Lower leg skin (tissue), 4 donors: Measurements from ENCODE around the gene FOXP1. TPM values are rescaled to one million over a fixed set of nuclear protein-coding genes. Genes with fewer than 3 reads are reported as not detected.
A peak's percentile ranks its signal among the peaks of the same experiment; 100 is the strongest.

Experiments
- DNase-seq, 2 donors: peaks; one replicate each; pipeline ENCODE4 v3.0.0-alpha.2; 2019; ENCODE audit warnings: low spot score in 2 of 2
- H3K4me3 ChIP-seq: fragments of 200-600 bp; sonication (generic); 2 replicates; pipeline ENCODE4 v1.5.1; 2017; ENCODE audit warnings: mild to moderate bottlenecking, low read depth; ENCODE audit not compliant: poor library complexity, severe bottlenecking
- POLR2A ChIP-seq, 2 donors: fragments of 450-650 bp; IDR thresholded peaks; one replicate each; pipeline ENCODE4 v1.6.1; 2016 to 2017; ENCODE audit warnings: antibody characterized with exemption in 2 of 2, mild to moderate bottlenecking in 1 of 2, moderate library complexity in 1 of 2
- WGBS, 2 donors: methylation state at CpG; one replicate each; pipeline ENCODE4 v1.1.5; 2018; 5-methylcytosine and 5-hydroxymethylcytosine counted together
- intact Hi-C: fragments of 100-400 bp; cut with DNase I; formaldehyde crosslinking; loops from one replicate; pipeline ENCODE4 v1.15.0; 2023; ENCODE audit warnings: low total_unique reads
- total RNA-seq, 4 donors: library from RNA; depleted of rRNA; stranded (reverse); fragments of >200 nt; gene quantifications; one replicate each; pipeline ENCODE4 v1.1.0, GENCODE V29; 2016
- TF ChIP-seq, protein P1 (sequence below), 3 donors: fragments of 450-650 bp; IDR thresholded peaks; one replicate each; pipeline ENCODE4 v1.5.1; 2016; ENCODE audit warnings: antibody characterized with exemption in 3 of 3, mild to moderate bottlenecking in 3 of 3, moderate library complexity in 2 of 3

Gene FOXP1
- total RNA-seq, 4 donors from 2014 or later, result 46.6 to 66.6 (median 55.2) TPM

DNA sequence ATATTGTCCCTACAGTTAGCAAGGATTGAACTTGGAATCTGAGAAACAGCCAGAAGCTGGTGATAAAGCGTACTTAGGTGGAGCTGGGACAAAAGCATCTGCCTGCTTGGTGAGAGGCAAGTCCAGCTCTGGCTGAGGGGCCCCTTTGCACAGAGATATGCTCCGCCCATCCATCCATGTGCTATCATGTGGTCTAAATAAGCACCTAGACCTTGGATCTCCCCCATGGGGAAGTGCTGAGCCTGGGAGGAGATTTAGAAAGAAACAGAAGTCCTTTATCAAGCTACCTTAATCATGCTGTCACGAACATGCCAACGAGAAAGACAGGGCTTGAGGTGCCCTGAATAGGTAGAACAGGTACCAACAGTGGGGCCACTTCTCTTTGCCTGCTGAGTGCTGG lies 369.5 kb downstream of the FOXP1 start:
- DNase-seq, result no peak
- WGBS, 2 donors, result 80 to 95% methylated on average over 4 of the region's 4 CpGs
- no peak overlapping the region for H3K4me3 ChIP-seq
- intact Hi-C loops, result no loop called here
- no peak for TF ChIP-seq POLR2A (IDR thresholded peaks at IDR 0.05)
- TF ChIP-seq, protein P1, sequence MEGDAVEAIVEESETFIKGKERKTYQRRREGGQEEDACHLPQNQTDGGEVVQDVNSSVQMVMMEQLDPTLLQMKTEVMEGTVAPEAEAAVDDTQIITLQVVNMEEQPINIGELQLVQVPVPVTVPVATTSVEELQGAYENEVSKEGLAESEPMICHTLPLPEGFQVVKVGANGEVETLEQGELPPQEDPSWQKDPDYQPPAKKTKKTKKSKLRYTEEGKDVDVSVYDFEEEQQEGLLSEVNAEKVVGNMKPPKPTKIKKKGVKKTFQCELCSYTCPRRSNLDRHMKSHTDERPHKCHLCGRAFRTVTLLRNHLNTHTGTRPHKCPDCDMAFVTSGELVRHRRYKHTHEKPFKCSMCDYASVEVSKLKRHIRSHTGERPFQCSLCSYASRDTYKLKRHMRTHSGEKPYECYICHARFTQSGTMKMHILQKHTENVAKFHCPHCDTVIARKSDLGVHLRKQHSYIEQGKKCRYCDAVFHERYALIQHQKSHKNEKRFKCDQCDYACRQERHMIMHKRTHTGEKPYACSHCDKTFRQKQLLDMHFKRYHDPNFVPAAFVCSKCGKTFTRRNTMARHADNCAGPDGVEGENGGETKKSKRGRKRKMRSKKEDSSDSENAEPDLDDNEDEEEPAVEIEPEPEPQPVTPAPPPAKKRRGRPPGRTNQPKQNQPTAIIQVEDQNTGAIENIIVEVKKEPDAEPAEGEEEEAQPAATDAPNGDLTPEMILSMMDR (IDR thresholded peaks at IDR 0.05), result no peak

DNA sequence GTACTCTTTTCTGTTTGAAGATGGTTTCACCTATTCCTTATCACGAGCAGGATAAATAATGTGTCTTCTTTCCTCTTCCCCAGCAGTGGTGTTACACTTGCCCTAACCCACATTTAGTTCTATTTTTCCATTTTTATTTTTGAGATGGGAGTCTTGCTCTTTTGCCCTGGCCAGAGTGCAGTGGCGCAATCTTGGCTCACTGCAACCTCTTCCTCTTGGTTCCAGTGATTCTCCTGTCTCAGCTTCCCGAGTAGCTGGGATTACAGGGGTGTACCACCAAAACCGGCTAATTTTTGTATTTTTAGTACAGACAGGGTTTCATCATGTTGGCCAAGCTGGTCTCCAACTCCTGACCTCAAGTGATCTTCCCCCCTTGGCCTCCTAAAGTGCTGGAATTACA lies 372.4 kb downstream of the FOXP1 start:
- intact Hi-C loops, result no loop called here
- 85 to 88% methylated on average over 4 of the region's 4 CpGs for WGBS, 2 donors
- no peak for TF ChIP-seq POLR2A (IDR thresholded peaks at IDR 0.05)
- TF ChIP-seq, protein P1 (IDR thresholded peaks at IDR 0.05), result no peak
- no peak overlapping the region for H3K4me3 ChIP-seq
- DNase-seq, result peak in 1 of 2 donors; percentile 43

DNA sequence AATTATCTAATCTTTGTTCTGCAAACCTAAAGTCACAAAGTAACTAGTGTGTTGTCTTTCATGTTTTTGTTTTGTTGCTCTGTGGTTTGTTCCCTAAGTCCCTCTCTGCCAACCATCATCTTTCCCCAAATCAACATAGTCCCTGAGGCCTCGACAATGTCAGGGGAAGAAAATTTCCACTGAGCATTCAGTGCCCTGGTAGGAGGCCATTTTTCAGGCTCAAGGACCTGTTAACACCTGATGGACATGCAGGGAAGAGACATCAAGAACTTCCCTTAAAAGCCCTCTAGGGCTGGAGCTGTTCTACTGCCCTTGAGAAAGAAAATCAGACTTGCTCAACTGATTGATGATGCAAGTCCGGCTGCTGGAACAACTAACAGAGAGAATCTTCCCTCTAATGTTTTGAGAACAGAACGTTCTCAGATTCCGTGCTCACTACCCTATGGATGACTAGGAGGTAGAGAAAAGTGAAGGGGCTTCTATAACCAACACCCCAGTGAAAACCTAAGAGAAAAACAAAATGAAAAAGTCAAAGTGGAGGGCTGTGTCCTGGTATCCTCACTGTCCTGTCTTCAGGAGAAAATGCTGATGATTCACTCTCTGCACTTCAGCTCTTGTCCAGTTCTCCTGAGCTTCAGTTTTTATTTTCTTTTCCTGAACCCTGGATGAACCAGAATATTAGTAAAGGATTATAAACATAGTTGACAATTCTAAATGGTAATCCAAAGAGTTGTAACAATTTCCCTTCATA lies 373.1 kb downstream of the FOXP1 start:
- intact Hi-C loops, result no loop called here
- peak in 1 of 2 donors; percentile 77 for DNase-seq

DNA sequence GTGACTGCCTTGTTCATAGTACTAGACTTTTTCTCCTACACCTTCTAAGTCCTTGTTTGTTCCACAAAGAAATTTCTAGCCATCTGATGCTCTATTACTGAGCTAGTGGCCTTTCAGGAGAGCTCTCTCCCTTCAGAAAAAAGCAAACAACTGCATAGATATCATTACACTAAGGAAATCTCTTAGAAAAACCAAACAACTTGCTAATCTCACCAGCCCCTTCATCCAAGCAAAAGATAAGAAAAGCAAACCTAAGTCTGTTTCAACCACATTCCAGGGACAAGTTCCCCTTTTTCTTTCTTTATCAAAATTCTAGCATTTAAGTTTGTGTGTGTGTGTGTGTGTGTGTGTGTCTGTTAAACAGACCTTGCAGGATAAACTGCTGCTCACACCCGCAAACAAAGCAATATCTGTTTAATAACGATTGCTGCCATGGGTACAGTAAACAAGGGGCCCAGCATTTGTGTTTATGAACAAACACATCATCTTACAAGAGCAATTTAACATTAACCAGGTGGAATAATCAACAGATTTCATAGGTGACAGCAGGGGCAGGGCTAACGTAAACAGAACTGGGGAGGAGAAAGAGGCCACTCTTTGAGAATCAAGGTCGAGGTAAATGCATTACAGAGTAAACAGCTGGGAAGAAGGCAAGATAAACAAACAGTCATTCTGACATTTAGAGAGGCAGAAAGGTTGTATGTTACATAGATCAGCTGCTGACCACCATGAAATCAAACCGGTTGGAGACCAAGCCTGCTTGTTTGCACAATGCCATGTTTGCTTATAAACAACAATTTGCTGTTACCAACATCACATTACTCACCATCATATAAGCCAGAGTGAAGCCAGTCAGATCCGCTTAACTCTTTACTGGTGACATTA lies 375.1 kb downstream of the FOXP1 start:
- no peak overlapping the region for H3K4me3 ChIP-seq
- TF ChIP-seq, protein P1 (IDR thresholded peaks at IDR 0.05), result no peak
- TF ChIP-seq POLR2A (IDR thresholded peaks at IDR 0.05), result no peak
- intact Hi-C loops, result no loop called here
- WGBS, 2 donors, result 61 to 64% methylated on average over 6 of the region's 6 CpGs
- no peak for DNase-seq

More for the DNA sequence above, 373.1 kb downstream of the FOXP1 start:
- H3K4me3 ChIP-seq, result no peak overlapping the region
- WGBS, 2 donors, result 50 to 65% methylated on average over 4 of the region's 4 CpGs
- TF ChIP-seq, protein P1 (IDR thresholded peaks at IDR 0.05), result no peak
- TF ChIP-seq POLR2A (IDR thresholded peaks at IDR 0.05), result no peak

DNA sequence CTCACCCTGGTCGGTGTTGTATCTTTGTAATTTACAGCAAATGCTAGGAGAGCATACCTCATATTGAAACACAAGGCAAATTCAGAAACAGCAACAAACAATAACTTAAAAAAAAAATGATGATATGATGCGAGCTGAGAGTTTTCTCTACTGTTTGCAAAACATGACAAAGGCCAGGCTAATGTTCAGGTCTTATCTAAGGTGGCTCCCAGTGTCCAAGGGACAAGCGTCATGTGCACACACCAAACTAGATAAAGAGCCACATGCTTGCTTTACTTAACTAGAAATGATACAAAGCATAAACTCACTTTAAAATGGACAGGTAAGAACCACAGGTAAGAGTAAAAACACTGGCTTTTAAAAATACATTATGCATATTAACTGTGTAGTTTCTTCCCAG lies 375.9 kb downstream of the FOXP1 start:
- no peak overlapping the region for H3K4me3 ChIP-seq

More for the DNA sequence above, 375.9 kb downstream of the FOXP1 start:
- TF ChIP-seq, protein P1 (IDR thresholded peaks at IDR 0.05), result no peak
- TF ChIP-seq POLR2A (IDR thresholded peaks at IDR 0.05), result no peak
- intact Hi-C loops, result no loop called here
- no peak for DNase-seq
- 93 to 95% methylated on average over 3 of the region's 3 CpGs for WGBS, 2 donors
